VCaP (cell line): Measurements from ENCODE around the gene EDC3.
A peak's percentile ranks its signal among the peaks of the same experiment; 100 is the strongest.

Experiments
- H3K27ac ChIP-seq: fragments of 450-650 bp; 2 replicates; pipeline ENCODE4 v1.5.1; 2017
- TF ChIP-seq, protein P1 (sequence below): fragments of 450-650 bp; conservative IDR thresholded peaks from 2 replicates; pipeline ENCODE4 v1.5.1; 2017; ENCODE audit warnings: mild to moderate bottlenecking, moderate library complexity

Gene EDC3

DNA sequence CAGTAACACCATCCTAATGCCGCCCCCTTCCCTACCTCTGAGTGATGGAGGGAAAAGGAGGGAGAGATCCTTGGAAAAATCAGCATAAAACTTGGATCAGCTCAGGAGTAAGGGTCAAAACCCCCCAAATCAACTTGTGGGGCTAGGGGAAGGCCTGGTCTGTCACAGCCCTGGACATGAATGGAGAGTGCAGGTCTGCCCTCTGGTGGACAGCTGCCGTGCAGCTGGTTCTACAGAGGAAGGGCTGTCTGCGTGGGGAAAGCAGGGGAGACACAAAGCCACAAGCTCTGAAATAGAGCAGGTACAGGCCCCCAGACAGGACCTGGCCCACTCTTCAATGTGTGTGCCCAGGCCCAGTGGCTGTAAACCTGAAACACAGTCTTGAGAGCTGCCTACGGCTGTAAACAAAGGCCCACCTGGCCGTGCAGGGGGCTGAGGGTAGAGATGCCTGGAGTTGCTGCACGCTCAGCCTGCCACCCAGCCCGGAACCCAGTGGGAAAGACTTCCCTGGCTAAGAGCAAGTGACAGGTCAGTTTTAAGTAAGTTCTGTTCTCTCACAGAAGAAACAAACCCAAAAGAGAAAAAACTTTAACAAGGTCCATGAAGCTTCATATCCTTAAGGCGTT is 63.8 kb downstream of the EDC3 start:
- TF ChIP-seq, protein P1, sequence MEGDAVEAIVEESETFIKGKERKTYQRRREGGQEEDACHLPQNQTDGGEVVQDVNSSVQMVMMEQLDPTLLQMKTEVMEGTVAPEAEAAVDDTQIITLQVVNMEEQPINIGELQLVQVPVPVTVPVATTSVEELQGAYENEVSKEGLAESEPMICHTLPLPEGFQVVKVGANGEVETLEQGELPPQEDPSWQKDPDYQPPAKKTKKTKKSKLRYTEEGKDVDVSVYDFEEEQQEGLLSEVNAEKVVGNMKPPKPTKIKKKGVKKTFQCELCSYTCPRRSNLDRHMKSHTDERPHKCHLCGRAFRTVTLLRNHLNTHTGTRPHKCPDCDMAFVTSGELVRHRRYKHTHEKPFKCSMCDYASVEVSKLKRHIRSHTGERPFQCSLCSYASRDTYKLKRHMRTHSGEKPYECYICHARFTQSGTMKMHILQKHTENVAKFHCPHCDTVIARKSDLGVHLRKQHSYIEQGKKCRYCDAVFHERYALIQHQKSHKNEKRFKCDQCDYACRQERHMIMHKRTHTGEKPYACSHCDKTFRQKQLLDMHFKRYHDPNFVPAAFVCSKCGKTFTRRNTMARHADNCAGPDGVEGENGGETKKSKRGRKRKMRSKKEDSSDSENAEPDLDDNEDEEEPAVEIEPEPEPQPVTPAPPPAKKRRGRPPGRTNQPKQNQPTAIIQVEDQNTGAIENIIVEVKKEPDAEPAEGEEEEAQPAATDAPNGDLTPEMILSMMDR = peak; percentile 99

DNA sequence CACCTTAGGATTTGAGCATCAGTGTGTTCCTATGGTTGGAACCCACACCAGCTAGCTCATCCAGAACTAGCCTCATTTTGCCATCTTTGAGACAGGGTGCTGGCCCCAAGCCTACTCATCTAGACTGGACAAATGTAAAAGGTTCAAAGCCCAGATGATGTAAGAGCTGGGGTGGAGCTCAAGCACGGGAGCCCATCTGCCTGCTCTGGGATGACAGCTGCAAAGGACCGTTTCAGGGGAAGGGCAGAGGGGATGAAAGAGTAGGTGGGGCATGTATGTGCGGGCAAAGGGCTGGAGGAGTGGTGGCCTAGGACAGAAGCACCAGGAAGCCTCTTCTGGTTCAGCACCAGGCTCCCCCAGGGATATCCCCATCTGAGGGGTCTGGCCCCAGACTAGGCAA is 64.4 kb downstream of the EDC3 start:
- TF ChIP-seq, protein P1 = no peak
- H3K27ac ChIP-seq = peak overlapping the region; percentile 24

More for the DNA sequence above, 63.8 kb downstream of the EDC3 start:
- peak overlapping the region; percentile 24 for H3K27ac ChIP-seq

DNA sequence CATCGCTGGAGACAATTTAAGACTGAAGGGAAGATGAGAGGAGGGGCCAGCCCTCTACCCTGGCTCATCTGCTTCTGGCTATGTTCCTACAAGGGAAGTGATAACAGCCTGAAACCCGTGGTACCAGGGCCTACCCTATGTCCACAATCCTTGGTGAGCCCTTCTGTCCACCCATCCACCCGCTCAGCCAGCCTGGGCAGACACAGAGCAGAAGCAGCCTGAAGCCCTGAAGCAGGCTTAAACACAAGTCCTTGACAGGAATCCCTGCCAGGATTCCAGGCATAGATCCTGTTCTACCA is 64.8 kb downstream of the EDC3 start:
- TF ChIP-seq, protein P1 = no peak
- peak overlapping the region; percentile 24 for H3K27ac ChIP-seq

DNA sequence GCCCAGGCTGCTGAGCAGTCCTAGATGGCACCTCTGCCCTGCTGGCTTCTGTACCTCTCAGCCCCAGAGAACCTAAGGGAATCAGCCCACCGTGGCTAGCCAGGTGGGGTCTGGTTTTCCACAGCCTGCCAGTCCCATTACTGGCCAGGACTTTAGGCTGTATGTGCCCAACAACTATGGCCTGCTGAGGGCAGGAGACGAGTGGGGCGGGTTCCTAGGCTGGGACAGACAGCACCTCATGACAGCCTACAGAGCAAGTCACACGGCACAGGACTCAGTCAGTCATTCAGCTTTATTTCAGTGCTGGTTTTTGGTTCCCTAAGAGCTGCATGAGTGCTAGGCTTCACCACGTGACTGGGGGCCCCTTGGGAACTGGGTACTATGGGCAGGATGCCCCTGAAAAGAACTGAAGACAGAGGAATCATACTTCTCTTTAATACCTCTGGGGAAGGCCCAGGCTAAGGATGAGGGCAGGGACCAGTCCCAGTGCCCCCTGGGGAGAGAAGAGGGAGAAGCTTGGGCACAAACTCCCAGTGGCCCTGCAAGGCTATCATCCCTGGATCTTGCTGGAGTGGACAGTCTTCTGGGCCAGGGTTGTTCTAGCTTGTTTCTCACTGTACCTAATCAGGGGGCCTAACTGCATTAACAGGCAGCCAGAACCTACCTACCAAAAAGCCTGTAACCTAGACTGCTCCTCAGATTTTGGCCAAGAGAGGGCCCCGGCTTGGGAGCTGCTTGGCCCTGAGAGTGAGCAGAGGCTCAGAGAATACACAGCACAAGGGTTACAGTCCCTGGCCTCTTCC is 65.3 kb downstream of the EDC3 start:
- TF ChIP-seq, protein P1 = no peak
- peak overlapping the region; percentile 24 for H3K27ac ChIP-seq

DNA sequence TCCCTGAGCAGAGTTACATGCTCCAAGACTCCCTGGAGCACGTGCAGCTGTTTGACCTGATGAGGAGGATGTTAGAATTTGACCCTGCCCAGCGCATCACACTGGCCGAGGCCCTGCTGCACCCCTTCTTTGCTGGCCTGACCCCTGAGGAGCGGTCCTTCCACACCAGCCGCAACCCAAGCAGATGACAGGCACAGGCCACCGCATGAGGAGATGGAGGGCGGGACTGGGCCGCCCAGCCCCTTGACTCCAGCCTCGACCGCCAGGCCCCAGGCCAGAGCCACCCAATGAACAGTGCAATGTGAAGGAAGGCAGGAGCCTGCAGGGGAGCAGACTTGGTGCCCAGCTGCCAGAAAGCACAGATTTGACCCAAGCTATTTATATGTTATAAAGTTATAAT is 66.1 kb downstream of the EDC3 start:
- peak overlapping the region; percentile 24; the same call in 1 of the 2 replicates for H3K27ac ChIP-seq

DNA sequence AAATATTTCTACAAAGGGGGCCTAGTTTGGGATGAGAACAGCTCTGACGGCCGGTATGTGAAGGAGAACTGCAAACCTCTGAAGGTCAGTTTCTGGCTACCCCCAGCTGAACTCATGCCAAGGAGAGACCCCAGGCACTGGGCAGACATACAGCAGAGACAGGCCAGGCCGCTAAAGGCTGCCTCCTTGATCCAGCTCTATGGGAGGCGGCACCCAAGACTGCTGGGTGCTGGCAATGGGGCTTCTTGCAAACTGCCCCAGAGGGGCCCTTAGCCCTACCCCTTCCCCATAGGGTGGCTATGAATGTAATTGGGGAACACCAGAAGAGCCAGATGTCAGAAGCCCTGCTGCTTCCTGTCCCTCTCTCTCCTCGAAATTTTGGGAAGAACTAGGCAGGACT is 66.9 kb downstream of the EDC3 start:
- H3K27ac ChIP-seq = 0 out of 2 replicates have a peak overlapping the region, but pooled peaks have one; percentile 4

DNA sequence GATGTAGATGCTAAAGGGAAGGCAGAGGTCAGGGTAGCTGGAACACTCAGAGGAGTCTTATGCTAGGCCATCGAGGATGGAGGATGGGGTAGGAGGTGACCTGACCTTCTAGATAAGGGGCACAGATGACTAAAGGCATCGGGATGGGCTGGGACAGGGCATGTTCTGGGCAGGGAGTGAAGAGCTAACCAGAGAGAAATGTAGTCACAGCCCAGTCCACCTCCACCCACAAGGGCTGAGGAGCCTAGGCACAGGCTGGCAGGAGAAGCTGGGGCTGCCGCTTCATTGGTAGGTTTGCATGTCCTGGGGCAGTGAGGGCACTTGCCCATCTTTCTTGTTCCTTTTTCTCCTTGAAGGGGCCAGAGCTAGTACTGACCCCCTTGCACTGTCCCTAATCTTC is 67.6 kb downstream of the EDC3 start:
- TF ChIP-seq, protein P1 = no peak
- no peak overlapping the region for H3K27ac ChIP-seq

More for the DNA sequence above, 66.9 kb downstream of the EDC3 start:
- TF ChIP-seq, protein P1 = no peak

DNA sequence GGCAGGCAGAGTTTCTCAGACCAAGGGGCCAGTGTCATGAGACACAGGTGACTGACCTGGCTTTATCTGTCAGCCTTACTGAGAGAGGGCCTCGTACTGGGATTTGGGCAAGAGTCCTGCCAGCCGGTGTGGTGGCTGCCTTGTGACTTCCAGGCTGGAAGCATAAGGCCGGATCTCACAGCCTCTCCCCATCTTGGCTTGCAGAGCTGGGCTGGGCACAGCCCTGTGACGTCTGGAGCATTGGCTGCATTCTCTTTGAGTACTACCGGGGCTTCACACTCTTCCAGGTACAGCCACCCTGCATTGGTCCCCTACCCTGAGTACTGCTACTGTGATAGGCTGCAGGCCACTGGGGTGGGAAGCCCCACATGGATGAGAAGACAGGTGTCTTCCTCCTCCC is 68.1 kb downstream of the EDC3 start:
- TF ChIP-seq, protein P1 = no peak
- no peak overlapping the region for H3K27ac ChIP-seq
